Central memory CD4-positive, alpha-beta T cell (primary cell): ENCODE measurements around the gene GHRH.

Experiments used
- DNase-seq: peaks from one replicate; pipeline ENCODE4 v3.0.0; 2022

GHRH gene

DNA sequence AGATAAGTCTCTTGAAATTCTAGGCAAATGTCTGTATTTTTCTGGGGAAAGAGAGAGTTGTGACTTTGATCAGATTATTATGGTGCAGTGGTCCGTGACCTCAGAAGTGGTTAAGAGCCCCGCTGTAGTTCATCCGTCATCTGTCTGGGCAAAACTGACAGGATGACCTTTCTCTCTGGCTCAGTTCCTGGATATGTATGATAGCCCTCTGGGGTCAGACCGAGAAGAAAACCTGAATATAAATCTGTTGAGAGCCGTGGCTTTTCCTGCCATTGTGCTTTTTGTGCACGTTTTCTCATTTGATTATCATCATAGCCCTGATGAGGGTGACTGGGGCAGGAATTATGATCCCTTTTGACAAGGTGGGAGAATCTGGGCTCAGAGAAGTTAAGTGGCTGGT lies 26.5 kb downstream of the GHRH start:
- DNase-seq: no peak

DNA sequence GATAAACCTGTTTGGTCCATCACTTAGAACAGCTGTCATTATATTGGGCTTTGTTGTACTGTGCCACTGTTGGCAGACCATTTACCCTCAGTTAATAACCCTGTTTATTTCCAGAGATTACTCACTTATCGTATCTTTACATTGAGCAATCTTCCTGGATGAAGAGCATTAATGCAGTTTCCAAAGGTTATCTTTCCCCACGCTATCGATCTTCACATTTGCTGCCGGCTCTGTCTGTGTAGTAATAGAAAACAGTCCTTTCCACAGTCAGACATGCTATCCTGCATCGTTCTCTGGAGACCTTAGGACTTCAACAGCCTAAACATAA lies 27.4 kb downstream of the GHRH start:
- no peak for DNase-seq

GRCh38 chr20:37233548-37234253 lies 27.9 kb downstream of the GHRH start:
- DNase-seq: no peak

DNA sequence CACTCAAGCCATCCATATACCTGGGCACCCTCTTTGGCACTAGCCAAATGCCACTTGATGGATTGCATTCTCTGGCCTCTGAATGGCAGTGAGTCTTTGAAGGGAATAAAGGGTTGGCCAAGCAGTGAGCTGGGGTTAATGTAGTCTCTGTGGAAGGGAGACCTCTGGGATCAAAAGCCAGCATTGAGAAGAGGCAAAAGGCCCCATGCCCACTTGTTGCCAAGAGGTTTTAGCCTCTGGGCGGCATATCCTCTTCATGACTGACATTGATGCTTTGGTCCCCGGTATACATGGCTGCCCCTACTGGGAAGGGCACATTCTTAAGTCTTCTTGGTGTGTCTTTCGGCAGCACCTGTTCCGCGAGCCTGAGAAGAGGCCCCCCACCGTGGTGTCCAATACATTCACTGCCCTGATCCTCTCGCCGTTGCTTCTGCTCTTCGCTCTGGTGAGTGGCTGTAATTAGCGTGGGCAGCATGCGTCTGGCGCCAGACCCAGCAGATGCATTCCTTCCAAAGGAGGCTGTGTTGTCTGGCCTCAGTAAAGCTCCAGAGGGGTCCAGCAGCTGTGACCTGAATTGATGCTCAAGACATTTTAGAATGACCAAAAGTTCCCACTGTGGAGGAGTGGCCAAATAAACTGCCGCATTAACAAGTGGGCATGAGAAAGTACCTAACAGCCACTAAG lies 29.5 kb downstream of the GHRH start:
- no peak for DNase-seq

GRCh38 chr20:37230200-37230599 lies 31.4 kb downstream of the GHRH start:
- no peak for DNase-seq

- no peak for DNase-seq
Observed at GRCh38 chr20:37229357-37229756, 32.3 kb downstream of the GHRH start.

DNA sequence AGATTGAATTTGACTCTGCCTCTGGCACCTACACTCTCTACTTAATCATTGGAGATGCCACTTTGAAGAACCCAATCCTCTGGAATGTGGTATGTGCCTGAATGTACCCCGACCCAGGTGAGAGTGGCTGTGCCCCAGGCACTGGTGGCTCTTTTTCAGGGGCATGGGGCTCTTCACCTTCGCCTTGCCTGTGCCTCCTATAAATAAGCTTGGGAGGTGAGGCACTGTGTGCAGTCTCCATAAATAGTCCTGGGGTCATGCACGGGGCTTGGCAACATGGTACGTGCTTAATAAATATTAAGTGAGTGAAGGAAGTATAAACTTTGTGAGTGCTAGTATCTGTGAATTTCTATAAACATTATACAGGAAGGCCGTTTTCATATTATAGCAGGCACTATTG lies 33.0 kb downstream of the GHRH start:
- no peak for DNase-seq

- no peak for DNase-seq
Observed at GRCh38 chr20:37228082-37228481, 33.5 kb downstream of the GHRH start.

- no peak for DNase-seq
Observed at GRCh38 chr20:37226889-37227288, 34.7 kb downstream of the GHRH start.

DNA sequence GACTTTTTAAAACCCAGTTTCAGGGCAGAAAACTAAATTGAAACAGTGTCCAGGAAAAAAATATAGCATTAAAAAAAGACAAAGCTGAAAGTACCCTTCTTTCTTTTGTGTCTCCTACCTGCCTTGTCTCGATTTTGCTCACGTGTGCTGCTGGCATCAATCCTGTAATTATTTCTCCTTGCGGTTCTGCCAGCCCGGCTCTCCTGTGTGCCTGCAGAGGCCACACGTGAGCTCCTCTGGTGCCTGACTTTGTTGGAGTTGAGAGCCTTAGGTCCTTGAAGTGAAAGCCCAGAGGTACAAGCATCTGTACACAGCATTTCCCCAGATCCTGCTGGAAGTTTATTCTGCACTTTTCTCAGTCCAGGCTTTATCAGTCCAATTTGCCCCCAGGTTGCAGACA lies 36.5 kb downstream of the GHRH start:
- DNase-seq: no peak

GRCh38 chr20:37223053-37223452 lies 38.6 kb downstream of the GHRH start:
- DNase-seq: no peak

DNA sequence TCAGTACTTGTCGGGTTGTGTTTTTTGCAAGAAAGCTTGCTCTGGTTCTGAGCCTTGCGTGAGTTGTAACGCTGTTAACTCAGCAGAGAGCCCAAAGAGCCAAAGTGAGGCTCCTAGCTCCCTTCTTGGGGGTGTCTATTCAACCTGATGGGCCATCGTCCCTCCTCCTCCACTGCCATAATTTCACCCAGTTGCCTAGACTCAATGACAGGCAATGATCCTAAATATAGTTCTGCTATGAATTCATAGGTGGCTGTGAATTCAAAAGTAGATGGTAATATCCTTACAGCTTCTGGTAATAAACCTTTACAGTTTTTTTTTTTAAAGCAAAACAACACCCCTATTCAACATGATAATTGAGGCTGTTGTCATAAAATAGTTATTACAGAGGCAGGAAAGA lies 39.5 kb downstream of the GHRH start:
- no peak for DNase-seq

DNA sequence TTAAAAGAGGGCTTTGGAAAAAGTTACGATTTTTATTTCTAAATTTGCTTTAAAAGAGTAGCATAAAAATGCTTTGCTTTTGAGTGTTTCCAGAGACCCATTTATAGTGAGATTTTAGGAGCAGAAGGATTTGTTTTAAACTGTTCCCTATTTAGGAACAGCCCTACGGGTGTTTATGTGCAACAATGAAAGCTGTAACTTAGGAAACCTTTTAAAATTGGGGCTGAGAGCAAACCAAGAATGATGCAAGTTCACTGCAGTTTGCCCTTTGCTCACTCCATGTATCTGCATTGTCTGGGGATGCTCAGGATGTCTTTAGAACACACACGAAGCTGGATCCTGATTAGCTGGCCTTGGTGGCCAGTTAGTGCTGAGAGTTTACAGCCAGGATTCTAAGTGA lies 40.9 kb downstream of the GHRH start:
- no peak for DNase-seq

DNA sequence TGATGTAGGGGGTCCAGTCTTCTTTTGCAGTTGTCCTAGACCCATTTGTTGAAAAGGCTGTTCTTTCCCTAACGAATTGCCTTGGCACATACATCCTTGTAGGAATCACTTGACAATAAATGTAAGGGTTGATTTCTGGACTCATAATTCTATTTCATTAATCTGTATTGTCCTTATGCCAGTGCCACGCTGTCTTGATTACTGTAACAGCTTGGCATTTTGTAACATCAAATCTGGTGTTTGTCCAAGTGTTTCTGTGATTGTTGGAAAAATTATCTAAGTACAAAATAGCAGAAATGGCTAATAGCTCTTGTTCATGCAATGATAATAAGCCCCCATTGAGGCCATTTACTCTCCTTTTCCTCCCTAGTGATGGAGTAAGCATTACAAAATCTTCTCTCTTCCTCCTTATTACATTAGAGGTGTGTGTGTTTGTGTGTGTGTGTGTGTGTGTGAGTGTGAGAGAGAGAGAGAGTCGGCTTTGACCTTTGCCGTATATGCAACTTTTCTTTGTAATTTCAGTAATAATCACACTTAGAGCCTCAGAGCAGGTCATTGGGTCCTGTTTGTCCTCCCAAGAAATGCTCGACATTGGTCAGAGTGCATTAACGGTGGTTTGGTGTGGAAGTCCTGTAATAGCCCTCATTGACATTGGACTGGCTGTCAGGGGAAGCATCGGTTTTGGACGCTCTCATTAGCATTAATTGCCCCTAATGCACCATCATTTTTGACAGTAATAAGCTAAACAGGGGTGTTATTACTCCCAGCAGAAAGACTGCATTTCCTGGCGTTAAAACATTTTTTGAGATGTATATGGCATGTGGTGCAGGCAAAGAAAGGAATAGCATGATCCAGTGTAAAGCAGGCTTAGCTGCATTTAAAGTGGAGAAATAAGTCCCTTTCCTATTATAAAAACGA lies 41.6 kb downstream of the GHRH start:
- DNase-seq: no peak

- no peak for DNase-seq
Observed at GRCh38 chr20:37218976-37219375, 42.6 kb downstream of the GHRH start.

GRCh38 chr20:37218441-37218840 lies 43.2 kb downstream of the GHRH start:
- no peak for DNase-seq

- no peak for DNase-seq
Observed at GRCh38 chr20:37209661-37210314, 51.8 kb downstream of the GHRH start.

DNA sequence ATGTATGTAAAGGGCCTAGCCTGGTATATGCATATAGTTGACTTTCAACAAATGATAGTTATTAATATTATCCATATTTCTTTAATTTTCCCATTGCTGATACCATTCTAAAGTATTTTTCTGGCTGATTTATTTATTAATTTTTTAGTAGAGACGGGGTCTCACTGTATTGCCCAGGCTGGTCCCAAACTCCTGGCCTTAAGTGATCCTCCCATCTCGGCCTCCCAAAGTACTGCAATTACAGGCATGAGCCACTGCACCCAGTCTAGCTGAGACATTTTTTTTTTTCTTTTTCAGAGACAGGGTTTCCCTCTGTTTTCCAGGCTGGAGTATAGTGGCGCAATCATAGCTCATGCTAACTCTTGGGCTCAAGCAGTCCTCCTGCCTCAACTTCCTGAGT lies 52.4 kb downstream of the GHRH start:
- no peak for DNase-seq

GRCh38 chr20:37207171-37207570 lies 54.4 kb downstream of the GHRH start:
- DNase-seq: no peak

- no peak for DNase-seq
Observed at GRCh38 chr20:37205794-37206193, 55.8 kb downstream of the GHRH start.

DNA sequence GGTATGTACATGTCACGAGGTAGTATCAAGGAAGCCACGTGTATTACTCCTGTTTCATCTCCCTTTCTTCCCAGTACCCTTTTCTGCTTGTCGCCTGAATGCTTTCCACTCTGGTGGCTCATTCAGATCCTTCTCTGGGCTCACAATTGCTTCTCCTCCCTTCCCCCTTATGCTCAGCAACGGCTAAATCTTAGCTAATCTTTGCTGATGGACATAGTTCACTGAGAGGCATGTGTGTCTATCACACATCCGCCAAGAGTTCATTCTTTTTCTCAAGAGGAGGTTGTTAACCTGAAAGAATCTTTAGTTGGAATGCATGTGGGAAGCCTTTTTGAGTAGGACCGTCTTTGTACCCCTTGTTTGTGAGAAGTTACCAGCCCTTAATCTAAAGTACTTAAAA lies 56.5 kb downstream of the GHRH start:
- DNase-seq: no peak

DNA sequence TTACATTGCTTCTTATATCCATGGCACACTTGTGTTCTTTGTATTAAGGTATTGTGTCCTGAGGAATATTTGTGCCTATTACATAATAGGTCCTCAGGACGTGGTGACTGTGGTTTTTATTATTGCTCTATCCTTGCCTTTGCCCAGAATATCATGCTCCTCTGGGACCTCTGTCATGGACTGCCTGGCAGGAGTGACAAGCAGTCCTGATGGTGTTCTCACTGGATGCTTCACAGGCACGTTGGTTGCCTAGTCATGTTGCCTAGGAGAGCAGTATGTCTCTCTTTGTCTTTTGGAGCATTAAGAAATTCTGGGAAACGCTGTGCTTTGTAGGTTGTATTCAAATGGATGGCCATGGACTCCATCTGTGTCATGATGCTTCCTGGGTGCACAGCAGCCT lies 57.6 kb downstream of the GHRH start:
- no peak for DNase-seq

DNA sequence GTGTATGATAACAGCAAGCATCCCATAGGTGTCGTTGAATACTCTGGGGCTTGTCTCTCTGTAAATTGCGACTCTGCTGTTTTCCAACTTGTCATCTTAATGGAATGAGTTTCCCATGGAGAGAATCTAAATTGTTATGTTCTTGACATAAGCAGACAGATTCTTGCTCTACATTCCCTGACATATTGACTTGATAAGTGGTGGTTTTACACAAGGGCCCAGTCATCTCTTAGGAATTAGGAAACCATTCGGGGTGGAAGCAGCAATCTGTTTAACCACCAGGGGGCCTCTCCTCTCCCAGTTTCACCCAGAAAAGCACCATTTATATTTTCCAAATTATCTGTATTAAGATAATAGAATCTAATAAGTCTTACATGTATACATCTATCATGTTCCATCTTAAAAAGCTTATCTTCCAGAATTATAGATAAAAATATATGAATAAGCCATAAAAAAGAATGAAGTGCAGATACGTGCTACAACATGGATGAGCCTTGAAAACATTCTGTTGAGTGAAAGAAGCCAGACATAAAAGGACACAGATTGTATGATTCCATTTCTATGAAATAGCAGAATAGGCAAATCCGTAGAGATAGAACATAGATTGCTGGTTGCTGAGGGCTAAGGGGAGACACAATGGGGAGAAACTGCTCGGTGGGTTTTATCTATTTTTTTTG lies 59.2 kb downstream of the GHRH start:
- peak; percentile 9 for DNase-seq
